ENCODE data around the gene JMJD1C.
"Not testable (repeated sequence)": the region's sequence is repeated elsewhere in the genome, so short reads cannot be mapped to it uniquely, and the experiment has no call there.

Gene JMJD1C

GRCh38 chr10:63171255-63171855 lies 294.4 kb downstream of the JMJD1C start:
- no peak for DNase-seq
- intact Hi-C loops (cut with DNase I): no loop called here

- DNase-seq: no peak
- intact Hi-C loops (cut with DNase I): loop anchor here (5.0 kb wide), 1 partner anchor 548 kb away; no protein-coding TSS in a partner anchor
Observed at GRCh38 chr10:63169624-63170023, 296.2 kb downstream of the JMJD1C start.

- intact Hi-C loops (cut with DNase I): loop anchor here (5.0 kb wide), 1 partner anchor 548 kb away; no protein-coding TSS in a partner anchor
- no peak for DNase-seq
Observed at GRCh38 chr10:63168821-63169462, 296.8 kb downstream of the JMJD1C start.

GRCh38 chr10:63166742-63167258 lies 299.0 kb downstream of the JMJD1C start:
- DNase-seq: peak in 15 of 42 donors; percentile 22 to 78 (median 51)
- intact Hi-C loops (cut with DNase I): loop anchor here (5.0 kb wide), 1 partner anchor 551 kb away; no protein-coding TSS in a partner anchor

DNA sequence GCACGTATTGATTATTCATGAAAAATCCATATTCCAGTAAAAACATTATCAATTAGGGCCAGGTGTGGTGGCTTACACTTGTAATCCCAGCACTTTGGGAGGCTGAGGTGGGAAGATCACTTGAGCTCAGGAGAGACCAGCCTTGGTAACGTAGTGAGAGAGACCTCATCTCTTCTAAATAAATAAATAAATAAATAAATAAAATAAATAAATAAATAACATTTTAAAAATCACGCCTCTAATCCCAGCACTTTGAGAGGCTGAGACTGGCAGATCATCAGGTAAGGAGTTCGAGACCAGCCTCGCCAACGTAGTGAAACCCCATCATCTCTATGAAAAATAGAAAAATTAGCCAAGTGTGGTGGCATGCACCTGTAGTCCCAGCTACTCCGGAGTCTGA lies 300.5 kb downstream of the JMJD1C start:
- DNase-seq: no peak
- intact Hi-C loops (cut with DNase I): loop anchor here (5.0 kb wide), 1 partner anchor 552 kb away; no protein-coding TSS in a partner anchor

DNA sequence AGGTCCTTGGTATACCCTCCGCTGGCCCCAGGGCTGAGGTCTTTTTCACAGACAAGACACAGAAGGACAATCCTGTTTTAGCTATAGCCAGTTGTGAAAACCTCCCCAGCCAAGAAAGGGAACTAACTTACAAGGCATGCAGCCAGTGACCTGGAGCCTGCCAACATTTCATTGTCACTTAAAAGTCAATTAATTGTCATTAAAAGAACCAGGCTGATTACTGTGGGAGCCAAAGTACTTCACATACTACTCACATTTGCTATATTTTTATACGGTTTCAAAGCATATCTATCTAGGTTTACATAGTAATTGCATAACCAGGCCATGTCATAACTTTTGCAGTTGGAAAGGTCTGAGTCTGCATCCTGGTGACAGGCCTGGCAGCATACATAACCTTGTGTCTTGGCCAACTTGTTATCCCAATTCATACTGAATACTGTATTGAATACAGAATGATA lies 301.6 kb downstream of the JMJD1C start:
- intact Hi-C loops (cut with DNase I): no loop called here
- DNase-seq: no peak

- intact Hi-C loops (cut with DNase I): no loop called here
- no peak for DNase-seq
Observed at GRCh38 chr10:63161592-63161991, 304.2 kb downstream of the JMJD1C start.

DNA sequence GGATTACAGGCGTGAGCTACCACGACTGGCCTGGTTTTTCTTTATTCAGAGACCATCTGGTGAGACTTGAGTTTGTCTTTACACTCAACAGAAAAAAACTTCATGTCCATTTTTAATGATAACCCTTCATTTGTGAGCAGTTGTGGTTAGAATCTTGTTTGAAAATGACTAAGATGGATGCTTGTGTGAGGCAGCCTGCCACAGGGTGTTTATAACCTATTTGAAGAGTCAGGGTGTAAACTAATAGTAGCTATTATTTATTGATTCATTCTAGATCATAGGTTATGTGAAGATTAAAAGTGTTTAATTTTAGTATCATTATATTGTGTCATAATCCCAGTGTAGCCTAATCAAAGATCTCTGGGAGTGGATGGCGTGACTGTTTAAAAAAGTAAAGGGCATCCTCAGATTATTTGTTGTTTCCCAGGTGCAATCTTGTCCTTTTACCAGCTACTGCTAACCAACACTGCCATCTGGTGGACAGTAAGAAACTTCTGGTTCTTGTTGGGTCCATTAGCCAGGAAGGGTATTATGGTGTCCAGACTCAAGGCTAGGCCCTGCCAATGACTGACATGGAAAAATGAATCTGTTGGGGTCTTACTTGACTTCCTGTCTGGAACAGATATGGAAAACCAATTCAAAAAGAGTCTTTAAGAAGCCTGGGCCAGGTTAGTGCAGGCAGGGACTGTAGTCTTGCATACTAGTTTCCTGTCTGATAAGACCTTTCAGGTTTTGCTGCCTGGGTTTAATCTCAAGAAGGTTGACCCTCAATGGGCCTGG lies 307.7 kb downstream of the JMJD1C start:
- DNase-seq: peak in 21 of 42 donors; percentile 13 to 75 (median 40)
- intact Hi-C loops (cut with DNase I): loop anchor here (10.0 kb wide), 1 partner anchor 563 kb away; no protein-coding TSS in a partner anchor

DNA sequence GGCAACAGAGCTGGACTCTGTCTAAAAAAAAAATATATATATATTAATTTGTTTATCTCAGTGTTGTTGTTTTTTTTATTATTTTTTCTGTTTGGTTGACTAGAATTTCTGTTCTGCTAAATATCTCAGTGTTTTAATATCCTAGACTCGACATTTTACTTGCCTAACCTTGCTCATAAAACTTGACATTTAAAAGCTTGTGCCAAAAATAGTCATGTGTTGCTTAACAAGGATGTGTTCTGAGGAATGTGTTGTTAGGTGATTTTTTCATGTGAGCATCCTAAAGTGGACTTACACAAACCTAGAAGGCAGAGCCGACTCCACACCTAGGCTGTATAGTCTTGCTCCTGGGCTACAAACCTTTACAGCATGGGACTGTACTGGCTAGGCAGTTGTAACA lies 309.5 kb downstream of the JMJD1C start:
- DNase-seq: no peak
- intact Hi-C loops (cut with DNase I): loop anchor here (10.0 kb wide), 1 partner anchor 561 kb away; no protein-coding TSS in a partner anchor

GRCh38 chr10:63155388-63156020 lies 310.3 kb downstream of the JMJD1C start:
- intact Hi-C loops (cut with DNase I): loop anchor here (10.0 kb wide), 1 partner anchor 561 kb away; no protein-coding TSS in a partner anchor

GRCh38 chr10:63154546-63155387 lies 311.0 kb downstream of the JMJD1C start:
- no peak for DNase-seq
- intact Hi-C loops (cut with DNase I): loop anchor here (10.0 kb wide), 1 partner anchor 560 kb away; no protein-coding TSS in a partner anchor

More at GRCh38 chr10:63155388-63156020, 310.3 kb downstream of the JMJD1C start:
- no peak for DNase-seq

GRCh38 chr10:63153868-63154545 lies 311.8 kb downstream of the JMJD1C start:
- intact Hi-C loops (cut with DNase I): loop anchor here (10.0 kb wide), 1 partner anchor 559 kb away; no protein-coding TSS in a partner anchor
- DNase-seq: not testable (repeated sequence)

DNA sequence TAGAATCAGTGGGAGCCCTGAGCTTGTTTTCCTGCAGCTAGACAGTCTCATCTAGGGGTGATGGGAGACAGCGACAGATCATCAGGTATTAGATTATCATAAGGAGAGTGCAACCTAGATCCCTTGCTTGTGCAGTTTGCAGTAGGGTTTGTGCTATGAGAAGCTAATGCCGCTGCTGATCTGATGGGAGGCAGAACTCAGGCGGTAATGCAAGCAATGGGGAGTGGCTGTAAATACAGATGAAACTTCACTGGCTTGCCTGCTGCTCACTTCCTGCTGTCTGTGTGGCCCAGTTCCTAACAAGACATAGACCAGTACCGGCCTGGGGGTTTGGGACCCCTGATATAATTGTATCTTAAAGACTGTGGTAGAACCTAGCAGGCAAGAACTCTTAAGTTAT lies 315.0 kb downstream of the JMJD1C start:
- intact Hi-C loops (cut with DNase I): loop anchor here (10.0 kb wide), 1 partner anchor 556 kb away; no protein-coding TSS in a partner anchor
- no peak for DNase-seq

DNA sequence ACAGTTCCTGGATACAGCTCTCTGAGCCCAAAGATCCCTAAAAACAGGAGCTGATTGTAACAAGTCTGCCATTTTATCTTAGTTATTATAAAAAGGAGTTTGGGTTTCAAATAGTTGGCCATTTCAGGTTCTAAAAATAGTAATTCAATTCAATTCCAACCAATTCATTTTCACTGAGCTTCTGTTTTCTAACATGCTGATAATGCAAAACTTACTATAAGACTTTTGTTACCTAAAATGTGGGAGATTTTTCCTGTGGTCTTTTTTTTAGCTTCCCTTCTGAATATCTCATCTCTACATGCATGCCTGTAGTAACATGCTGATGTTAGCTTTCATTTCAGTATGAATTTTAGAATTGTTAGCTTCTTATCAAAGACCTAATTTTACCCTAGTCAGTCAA lies 319.3 kb downstream of the JMJD1C start:
- no peak for DNase-seq
- intact Hi-C loops (cut with DNase I): no loop called here

GRCh38 chr10:63145782-63146181 lies 320.0 kb downstream of the JMJD1C start:
- no peak for DNase-seq
- intact Hi-C loops (cut with DNase I): no loop called here

GRCh38 chr10:63143987-63144386 lies 321.8 kb downstream of the JMJD1C start:
- no peak for DNase-seq
- intact Hi-C loops (cut with DNase I): no loop called here

GRCh38 chr10:63142136-63142535 lies 323.6 kb downstream of the JMJD1C start:
- intact Hi-C loops (cut with DNase I): no loop called here
- DNase-seq: no peak
